WTC11 (cell line): Measurements from ENCODE around the gene CAGE1. TPM values are rescaled to one million over a fixed set of nuclear protein-coding genes. Genes with fewer than 3 reads are reported as not detected.
"Not testable (repeated sequence)": the region's sequence is repeated elsewhere in the genome, so short reads cannot be mapped to it uniquely, and the experiment has no call there.

Experiments
- ATAC-seq: fragments of 200-7000 bp; cut with Tn5 transposase; 2 replicates; pipeline ENCODE4 v1.10.0; 2021; ENCODE audit warnings: mild to moderate bottlenecking, moderate library complexity
- CTCF ChIA-PET: fragments of 300-600 bp; sonication (Branson Sonifier 250); formaldehyde crosslinking; loops from one replicate; lab custom pipeline; 2021; ENCODE audit warnings: antibody characterized with exemption; lab: Charles Lee
- POLR2A ChIA-PET: fragments of 350-600 bp; sonication (Branson Sonifier 250); formaldehyde crosslinking; loops from one replicate; lab custom pipeline; 2021; ENCODE audit warnings: antibody characterized with exemption; lab: Charles Lee
- DNase-seq: peaks from one replicate; pipeline ENCODE4 v3.0.0; 2021; ENCODE audit warnings: low spot score
- H3K27ac Mint-ChIP-seq: 2 replicates; pipeline ENCODE4 v1.8.0; 2021; ENCODE audit warnings: mixed read lengths
- H3K27me3 Mint-ChIP-seq: 2 replicates; pipeline ENCODE4 v1.8.0; 2021; ENCODE audit warnings: low read depth, mild to moderate bottlenecking, moderate library complexity, mixed read lengths
- H3K36me3 Mint-ChIP-seq: 2 replicates; pipeline ENCODE4 v1.8.0; 2021; ENCODE audit warnings: mixed read lengths
- H3K4me1 Mint-ChIP-seq: 2 replicates; pipeline ENCODE4 v1.8.0; 2022; ENCODE audit warnings: mixed read lengths
- H3K4me3 Mint-ChIP-seq: 2 replicates; pipeline ENCODE4 v1.8.0; 2021; ENCODE audit warnings: mild to moderate bottlenecking, moderate library complexity, mixed read lengths
- H3K9me3 Mint-ChIP-seq: 2 replicates; pipeline ENCODE4 v1.8.0; 2021; ENCODE audit warnings: mixed read lengths
- ARID4B ChIP-seq: sonication (generic); formaldehyde crosslinking; IDR thresholded peaks from 2 replicates; pipeline ENCODE4 v1.8.0; 2023; ENCODE audit warnings: missing genetic modification reagents, mild to moderate bottlenecking, borderline replicate concordance
- ATF3 ChIP-seq: sonication (generic); formaldehyde crosslinking; conservative IDR thresholded peaks from 2 replicates; pipeline ENCODE4 v1.8.1; 2022; ENCODE audit warnings: mild to moderate bottlenecking, missing genetic modification reagents
- CREM ChIP-seq: sonication (generic); formaldehyde crosslinking; IDR thresholded peaks from 2 replicates; pipeline ENCODE4 v1.8.1; 2022; ENCODE audit warnings: mild to moderate bottlenecking, missing genetic modification reagents, moderate library complexity
- CTCF ChIP-seq: fragments of 200-600 bp; IDR thresholded peaks from 2 replicates; pipeline ENCODE4 v1.8.0; 2022; ENCODE audit warnings: antibody characterized with exemption
- ELF4 ChIP-seq: sonication (generic); formaldehyde crosslinking; IDR thresholded peaks from 2 replicates; pipeline ENCODE4 v1.8.1; 2022; ENCODE audit warnings: low read depth, mild to moderate bottlenecking, moderate library complexity, missing genetic modification reagents
- HMGA2 ChIP-seq: fragments of 250-450 bp; sonication (Bioruptor Pico); IDR thresholded peaks from 2 replicates; pipeline ENCODE4 v1.4.0; 2021; ENCODE audit warnings: mild to moderate bottlenecking, moderate library complexity
- HMGXB4 ChIP-seq: sonication (generic); formaldehyde crosslinking; IDR thresholded peaks from 2 replicates; pipeline ENCODE4 v1.8.1; 2023; ENCODE audit warnings: mild to moderate bottlenecking, moderate library complexity, missing genetic modification reagents
- MAX ChIP-seq: sonication (generic); formaldehyde crosslinking; IDR thresholded peaks from 2 replicates; pipeline ENCODE4 v1.8.0; 2022; ENCODE audit warnings: mild to moderate bottlenecking, missing genetic modification reagents
- NFYB ChIP-seq: sonication (generic); formaldehyde crosslinking; conservative IDR thresholded peaks from 2 replicates; pipeline ENCODE4 v1.8.0; 2022; ENCODE audit warnings: low read depth, missing genetic modification reagents
- NR2C2 ChIP-seq: sonication (generic); formaldehyde crosslinking; IDR thresholded peaks from 2 replicates; pipeline ENCODE4 v1.8.0; 2022; ENCODE audit warnings: mild to moderate bottlenecking, missing genetic modification reagents
- NR3C1 ChIP-seq: sonication (generic); formaldehyde crosslinking; conservative IDR thresholded peaks from 2 replicates; pipeline ENCODE4 v1.8.1; 2023; ENCODE audit warnings: low read depth, mild to moderate bottlenecking, missing genetic modification reagents
- OVOL2 ChIP-seq: fragments of 250-450 bp; sonication (Bioruptor Pico); IDR thresholded peaks from 2 replicates; pipeline ENCODE4 v1.9.0; 2021; ENCODE audit warnings: mild to moderate bottlenecking, borderline replicate concordance
- PRRX2 ChIP-seq: fragments of 250-450 bp; sonication (Bioruptor Pico); IDR thresholded peaks from 2 replicates; pipeline ENCODE4 v1.8.0; 2021; ENCODE audit warnings: mild to moderate bottlenecking
- SMAD3 ChIP-seq: sonication (generic); formaldehyde crosslinking; IDR thresholded peaks from 2 replicates; pipeline ENCODE4 v1.8.0; 2022; ENCODE audit warnings: missing genetic modification reagents, mild to moderate bottlenecking, borderline replicate concordance
- SMAD4 ChIP-seq: sonication (generic); formaldehyde crosslinking; IDR thresholded peaks from 2 replicates; pipeline ENCODE4 v1.8.0; 2022; ENCODE audit warnings: mild to moderate bottlenecking, missing genetic modification reagents
- STAT6 ChIP-seq: sonication (generic); formaldehyde crosslinking; conservative IDR thresholded peaks from 2 replicates; pipeline ENCODE4 v1.8.1; 2023; ENCODE audit warnings: mild to moderate bottlenecking, low read depth, missing genetic modification reagents, moderate library complexity
- TEAD1 ChIP-seq: sonication (generic); formaldehyde crosslinking; IDR thresholded peaks from 2 replicates; pipeline ENCODE4 v1.8.0; 2022; ENCODE audit warnings: mild to moderate bottlenecking, missing genetic modification reagents
- TP53 ChIP-seq: sonication (generic); formaldehyde crosslinking; IDR thresholded peaks from 2 replicates; pipeline ENCODE4 v1.8.1; 2023; ENCODE audit warnings: mild to moderate bottlenecking, missing genetic modification reagents
- ZBTB21 ChIP-seq: sonication (generic); formaldehyde crosslinking; IDR thresholded peaks from 2 replicates; pipeline ENCODE4 v1.8.1; 2023; ENCODE audit warnings: mild to moderate bottlenecking, missing genetic modification reagents, borderline replicate concordance
- ZNF263 ChIP-seq: sonication (generic); formaldehyde crosslinking; IDR thresholded peaks from 2 replicates; pipeline ENCODE4 v1.8.1; 2022; ENCODE audit warnings: low read depth, mild to moderate bottlenecking, moderate library complexity, missing genetic modification reagents
- total RNA-seq: library from RNA; stranded (reverse); gene quantifications from 3 replicates; pipeline ENCODE4 v1.2.3, GENCODE V29; 2021

The CAGE1 gene
- total RNA-seq, 1 experiment from 2014 or later, result 0.07 TPM

- TF ChIP-seq ZNF263 (no peak), HMGA2 (CRISPR knock-in tag) (no peak), NR3C1 (CRISPR knock-in tag) (no peak), TEAD1 (CRISPR knock-in tag) (no peak)
Measured at GRCh38 chr6:7341271-7341670, 48.3 kb downstream of the CAGE1 start (continued).

GRCh38 chr6:7339007-7339732 is 50.4 kb downstream of the CAGE1 start:
- DNase-seq (peak; percentile 70), ATAC-seq (peak; percentile 100)
- peak; percentile 32; the same call in 1 of the 2 replicates for TF ChIP-seq CTCF
- TF ChIP-seq MAX (CRISPR knock-in tag), result 0 out of 2 replicates have a peak, but pooled peaks have one; percentile 30
- 0 out of 2 replicates have a peak, but pooled peaks have one; percentile 40 for TF ChIP-seq PRRX2 (CRISPR knock-in tag)
- CTCF ChIA-PET, result interaction anchor here (0.5 to 1.4 kb wide), 21 partner anchors 8 to 644 kb away, joined by 3 to 15 read pairs (median 4); partner anchors contain the start of genes CAGE1, RIOK1 and SNRNP48
- H3K9me3 Mint-ChIP-seq, POLR2A ChIA-PET, H3K36me3 Mint-ChIP-seq, H3K4me3 Mint-ChIP-seq, H3K4me1 Mint-ChIP-seq, H3K27me3 Mint-ChIP-seq, H3K27ac Mint-ChIP-seq: not testable (repeated sequence)

GRCh38 chr6:7338031-7338430 is 51.5 kb downstream of the CAGE1 start:
- DNase-seq, result no peak
- POLR2A ChIA-PET, result no interaction called here
- no peak for ATAC-seq
- Mint-ChIP-seq H3K27ac (no peak overlapping the region), H3K4me3 (no peak overlapping the region), H3K9me3 (no peaks in the 10 kb centered on the region), H3K36me3 (no peaks in the 10 kb centered on the region), H3K4me1 (peaks cover 3% of the 10 kb centered on the region), H3K27me3 (no peaks in the 10 kb centered on the region; the same call in 1 of the 2 replicates)
- CTCF ChIA-PET, result no interaction called here
- TF ChIP-seq ELF4 (CRISPR knock-in tag) (no peak), ATF3 (CRISPR knock-in tag) (no peak), CREM (CRISPR knock-in tag) (no peak), ZBTB21 (CRISPR knock-in tag) (no peak), SMAD3 (CRISPR knock-in tag) (no peak), OVOL2 (CRISPR knock-in tag) (no peak), HMGXB4 (CRISPR knock-in tag) (no peak), TP53 (CRISPR knock-in tag) (no peak), NFYB (no peak), ARID4B (no peak), NR2C2 (CRISPR knock-in tag) (no peak), SMAD4 (CRISPR knock-in tag) (no peak), STAT6 (CRISPR knock-in tag) (no peak)
